ENCODE data around the gene ARHGEF19. TPM values are rescaled to one million over a fixed set of nuclear protein-coding genes. Genes with fewer than 3 reads are reported as not detected.
"Not testable (repeated sequence)": the region's sequence is repeated elsewhere in the genome, so short reads cannot be mapped to it uniquely, and the experiment has no call there.

Gene ARHGEF19
- total RNA-seq (2014; rRNA removed; shearing (Covaris generic)) = 1.6 and 2.6 TPM in 2 replicates
- 7.2 and 9.9 TPM in 2 replicates for polyA plus RNA-seq (2015; cell fraction: cytosol; rRNA removed)
- 11.4 and 22.0 TPM in 2 replicates for polyA plus RNA-seq (2015; cell fraction: nucleus; rRNA removed)

GRCh38 chr1:16212251-16212961 is at the start of gene ARHGEF19:
Gene ARHGEF19, minus strand, starts transcription at chr1:16212652. Its CDS starts 3,598 bp downstream, at chr1:16209054.
- in situ Hi-C loops (cut with HindIII; ENCODE audit: low pct_unique_long_range_greater_than_20kb, low sequenced_read_pairs) = no loop called here
- DNase-seq (ENCODE audit: low read depth, low spot score) = no peak

DNA sequence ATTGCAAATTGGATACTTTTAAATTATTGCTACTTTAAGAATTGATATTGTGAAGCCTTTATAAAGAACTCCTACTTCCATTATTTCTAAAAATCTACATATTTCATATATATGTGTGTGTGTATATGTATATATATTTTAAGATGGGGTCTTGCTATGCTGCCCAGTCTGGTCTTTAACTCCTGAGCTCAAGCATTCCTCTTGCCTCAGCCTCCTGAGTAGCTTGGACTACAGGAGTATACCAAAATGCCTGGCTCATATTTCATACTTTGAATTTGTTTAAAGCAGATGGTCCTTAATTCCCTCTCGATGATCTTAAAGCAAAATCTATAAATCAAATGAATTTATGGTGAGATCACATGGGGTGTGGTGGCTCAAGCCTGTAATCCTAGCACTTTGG is 49.6 kb upstream of the ARHGEF19 start:
- no peak for DNase-seq (ENCODE audit: low read depth, low spot score)
- in situ Hi-C loops (cut with HindIII; ENCODE audit: low pct_unique_long_range_greater_than_20kb, low sequenced_read_pairs) = no loop called here

DNA sequence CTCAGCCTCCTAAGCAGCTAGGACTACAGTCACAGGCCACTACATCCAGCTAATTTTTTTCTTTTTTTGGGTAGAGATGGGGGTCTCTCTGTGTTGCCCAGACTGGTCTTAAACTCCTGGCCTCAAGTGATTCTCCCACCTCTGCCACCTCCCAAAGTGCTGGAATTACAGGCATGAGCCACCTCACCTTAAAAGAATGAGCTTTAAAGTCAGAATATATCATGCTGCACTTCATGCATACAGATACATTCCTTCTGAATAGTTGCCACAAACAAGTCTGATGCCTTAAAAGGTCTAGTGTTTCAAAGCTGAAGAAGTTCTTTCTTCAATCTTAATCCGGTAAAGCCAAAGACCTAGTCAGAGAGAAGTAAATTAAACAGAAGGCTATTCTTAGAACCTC is 48.4 kb upstream of the ARHGEF19 start:
- DNase-seq (ENCODE audit: low read depth, low spot score) = peak; percentile 59
- in situ Hi-C loops (cut with HindIII; ENCODE audit: low pct_unique_long_range_greater_than_20kb, low sequenced_read_pairs) = no loop called here

GRCh38 chr1:16258591-16259135 is 46.2 kb upstream of the ARHGEF19 start:
- no peak for DNase-seq (ENCODE audit: low read depth, low spot score)
- in situ Hi-C loops (cut with HindIII; ENCODE audit: low pct_unique_long_range_greater_than_20kb, low sequenced_read_pairs) = no loop called here

GRCh38 chr1:16257968-16258367 is 45.5 kb upstream of the ARHGEF19 start:
- DNase-seq (ENCODE audit: low read depth, low spot score) = no peak
- in situ Hi-C loops (cut with HindIII; ENCODE audit: low pct_unique_long_range_greater_than_20kb, low sequenced_read_pairs) = no loop called here

- in situ Hi-C loops (cut with HindIII; ENCODE audit: low pct_unique_long_range_greater_than_20kb, low sequenced_read_pairs); DNase-seq (ENCODE audit: low read depth, low spot score): not testable (repeated sequence)
Observed at GRCh38 chr1:16257556-16257955, 45.1 kb upstream of the ARHGEF19 start.

GRCh38 chr1:16256478-16256877 is 44.0 kb upstream of the ARHGEF19 start:
- in situ Hi-C loops (cut with HindIII; ENCODE audit: low pct_unique_long_range_greater_than_20kb, low sequenced_read_pairs) = no loop called here
- DNase-seq (ENCODE audit: low read depth, low spot score) = no peak

GRCh38 chr1:16254263-16254928 is 41.9 kb upstream of the ARHGEF19 start:
- in situ Hi-C loops (cut with HindIII; ENCODE audit: low pct_unique_long_range_greater_than_20kb, low sequenced_read_pairs) = no loop called here
- DNase-seq (ENCODE audit: low read depth, low spot score) = no peak

- DNase-seq (ENCODE audit: low read depth, low spot score) = no peak
- in situ Hi-C loops (cut with HindIII; ENCODE audit: low pct_unique_long_range_greater_than_20kb, low sequenced_read_pairs) = no loop called here
Observed at GRCh38 chr1:16253332-16253922, 41.0 kb upstream of the ARHGEF19 start.

GRCh38 chr1:16252912-16253311 is 40.5 kb upstream of the ARHGEF19 start:
- DNase-seq (ENCODE audit: low read depth, low spot score) = no peak
- in situ Hi-C loops (cut with HindIII; ENCODE audit: low pct_unique_long_range_greater_than_20kb, low sequenced_read_pairs) = no loop called here

DNA sequence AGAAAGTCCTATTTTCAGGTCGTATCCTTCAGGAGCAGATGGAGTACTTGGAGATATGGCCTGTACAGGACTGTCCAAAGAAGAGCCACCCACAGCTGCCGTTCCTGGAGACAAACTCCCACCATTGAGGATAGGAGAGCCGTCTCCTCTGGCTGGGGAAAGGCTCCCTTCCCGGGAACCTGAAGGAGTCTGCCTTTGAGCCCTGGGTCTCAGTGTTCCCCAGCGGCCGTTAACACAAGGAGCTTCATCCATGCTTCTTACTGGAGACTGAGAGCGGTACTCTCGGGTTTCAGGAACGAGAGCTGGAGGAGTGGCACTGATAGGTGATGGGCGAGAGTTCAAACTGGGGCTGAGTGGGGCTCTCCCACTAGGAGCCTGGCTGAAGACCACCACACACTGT is 38.9 kb upstream of the ARHGEF19 start:
- in situ Hi-C loops (cut with HindIII; ENCODE audit: low pct_unique_long_range_greater_than_20kb, low sequenced_read_pairs) = no loop called here
- no peak for DNase-seq (ENCODE audit: low read depth, low spot score)

DNA sequence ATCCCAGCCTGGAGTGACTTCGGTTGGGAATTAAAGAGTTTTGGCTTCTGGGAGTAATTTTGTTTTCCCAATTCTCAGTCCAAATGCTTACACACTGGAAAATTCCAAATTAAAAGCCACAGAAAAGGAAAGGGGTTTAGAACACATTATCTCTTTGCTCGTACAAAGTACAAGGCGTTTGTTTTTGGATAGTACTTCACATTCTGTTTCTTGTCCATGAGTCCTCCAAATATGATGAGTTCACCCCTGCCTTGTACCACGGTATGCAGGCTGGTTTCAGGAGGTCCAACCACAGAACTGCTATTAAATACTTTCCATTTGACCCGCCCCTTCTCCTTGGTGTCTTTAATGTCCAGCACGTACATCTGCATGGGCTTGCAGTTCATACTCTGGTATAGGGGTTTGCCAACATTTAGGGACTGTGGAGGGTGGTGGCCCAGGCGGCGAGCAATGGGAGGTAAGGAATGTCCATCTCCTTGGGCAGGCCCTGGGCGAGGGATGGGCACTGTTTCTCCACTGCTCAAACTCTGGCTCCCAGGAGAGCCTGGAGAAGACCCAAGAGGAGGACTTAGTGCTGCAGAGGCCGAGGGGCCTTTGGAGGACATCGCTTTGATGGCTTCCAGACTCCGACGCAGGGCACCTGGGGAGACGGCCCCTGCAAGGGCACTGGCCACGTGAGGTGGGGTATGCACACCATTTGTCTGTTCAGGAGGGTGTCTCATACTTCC is 38.2 kb upstream of the ARHGEF19 start:
- DNase-seq (ENCODE audit: low read depth, low spot score) = no peak
- in situ Hi-C loops (cut with HindIII; ENCODE audit: low pct_unique_long_range_greater_than_20kb, low sequenced_read_pairs) = no loop called here

DNA sequence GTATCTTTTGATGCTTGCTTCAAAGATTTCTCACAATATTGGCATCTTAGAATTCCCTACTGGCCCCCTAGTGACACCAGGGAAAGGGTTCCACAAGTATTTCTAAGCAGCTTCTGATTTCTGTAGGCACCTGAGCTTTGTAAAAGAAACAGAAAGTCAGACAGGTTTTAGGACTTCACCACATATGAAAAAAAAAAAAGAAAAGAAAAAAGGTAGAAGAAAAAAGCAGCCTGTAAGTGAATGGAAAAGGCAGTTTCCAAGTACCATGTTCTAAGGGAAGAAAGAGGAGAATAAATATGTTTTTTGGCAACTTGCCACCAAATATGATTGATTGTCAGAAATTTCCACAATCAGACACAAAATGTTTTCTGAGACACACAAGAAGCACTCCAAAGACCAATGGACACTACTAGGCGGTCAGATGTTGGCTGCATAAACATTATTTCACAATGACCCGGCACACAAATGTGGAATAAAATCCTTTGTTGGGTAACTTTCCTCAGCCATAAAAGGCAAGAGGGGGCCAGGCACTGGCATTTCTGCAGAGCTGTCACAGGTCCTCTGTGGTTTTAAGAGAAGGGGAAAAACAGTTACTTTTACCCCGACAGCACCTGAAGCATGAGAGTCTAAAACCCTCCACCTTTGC is 37.3 kb upstream of the ARHGEF19 start:
- no peak for DNase-seq (ENCODE audit: low read depth, low spot score)
- in situ Hi-C loops (cut with HindIII; ENCODE audit: low pct_unique_long_range_greater_than_20kb, low sequenced_read_pairs) = no loop called here

DNA sequence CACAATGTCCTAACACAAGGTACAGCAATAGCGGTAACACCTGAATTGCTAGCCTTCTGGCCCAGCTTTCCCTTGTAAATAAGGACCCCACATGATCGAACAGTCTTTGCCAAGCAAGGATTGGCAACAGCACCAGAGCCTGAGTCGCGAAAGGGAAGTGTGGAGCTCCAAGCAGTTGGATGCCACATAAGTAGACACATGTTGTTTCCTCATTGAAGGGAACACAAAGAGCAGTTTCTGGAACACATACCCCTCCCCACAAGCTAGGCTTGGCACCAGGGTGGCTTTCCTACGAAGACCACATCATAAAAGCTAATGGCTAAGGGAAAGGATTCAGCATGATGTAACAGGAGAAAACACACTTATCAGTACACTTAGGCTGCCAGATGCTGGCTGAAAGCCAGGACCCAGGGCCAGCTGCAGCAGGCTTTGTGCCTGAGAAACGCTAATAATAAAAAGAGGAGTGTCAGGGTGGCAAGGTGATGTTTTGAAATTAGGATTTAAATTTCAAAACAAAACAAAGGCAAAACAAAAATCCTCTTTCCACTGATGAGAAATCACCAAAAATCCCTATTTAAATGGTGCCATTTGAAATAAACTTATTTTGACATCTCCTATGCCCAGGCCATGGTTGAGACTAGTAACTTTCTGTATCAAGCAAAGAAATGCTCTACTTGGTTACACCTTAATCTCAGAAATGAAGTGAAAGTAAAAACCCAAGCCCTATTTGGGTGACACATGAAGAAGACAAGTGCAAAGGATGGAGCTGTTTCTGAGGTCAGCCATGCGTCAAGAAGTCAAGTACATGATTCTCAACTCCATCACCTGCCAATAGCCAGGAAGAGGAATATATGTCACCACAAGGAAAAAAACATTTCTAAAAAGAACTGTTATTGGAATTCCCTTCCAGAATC is 36.4 kb upstream of the ARHGEF19 start:
- in situ Hi-C loops (cut with HindIII; ENCODE audit: low pct_unique_long_range_greater_than_20kb, low sequenced_read_pairs) = no loop called here

DNA sequence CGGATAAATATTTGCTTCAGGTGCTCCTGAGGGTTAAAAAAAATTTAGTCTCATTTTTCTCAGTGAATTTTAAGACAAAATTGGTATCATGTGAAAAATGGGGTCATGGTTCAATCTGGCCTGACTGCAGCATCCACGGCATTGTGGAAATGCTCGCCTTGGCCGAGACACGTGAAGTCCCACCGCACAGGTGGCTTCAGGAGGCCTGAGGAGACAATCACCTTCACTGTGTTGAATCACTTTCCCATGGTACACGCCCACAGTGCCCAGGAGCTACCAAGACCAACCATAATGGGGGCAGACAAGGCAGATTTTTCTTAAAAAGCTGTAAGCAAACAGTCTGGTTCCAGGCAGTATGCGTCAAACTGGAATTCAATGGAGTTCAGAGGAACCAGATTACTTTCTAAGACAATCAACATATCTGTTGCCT is 35.6 kb upstream of the ARHGEF19 start:
- in situ Hi-C loops (cut with HindIII; ENCODE audit: low pct_unique_long_range_greater_than_20kb, low sequenced_read_pairs) = no loop called here
- DNase-seq (ENCODE audit: low read depth, low spot score) = no peak

More for the DNA sequence above, 36.4 kb upstream of the ARHGEF19 start:
- DNase-seq (ENCODE audit: low read depth, low spot score) = no peak

GRCh38 chr1:16247441-16247840 is 35.0 kb upstream of the ARHGEF19 start:
- in situ Hi-C loops (cut with HindIII; ENCODE audit: low pct_unique_long_range_greater_than_20kb, low sequenced_read_pairs) = no loop called here
- DNase-seq (ENCODE audit: low read depth, low spot score) = no peak

All from SK-MEL-5 (cell line).